ENCODE measurements around the gene GXYLT2.

Gene GXYLT2

DNA sequence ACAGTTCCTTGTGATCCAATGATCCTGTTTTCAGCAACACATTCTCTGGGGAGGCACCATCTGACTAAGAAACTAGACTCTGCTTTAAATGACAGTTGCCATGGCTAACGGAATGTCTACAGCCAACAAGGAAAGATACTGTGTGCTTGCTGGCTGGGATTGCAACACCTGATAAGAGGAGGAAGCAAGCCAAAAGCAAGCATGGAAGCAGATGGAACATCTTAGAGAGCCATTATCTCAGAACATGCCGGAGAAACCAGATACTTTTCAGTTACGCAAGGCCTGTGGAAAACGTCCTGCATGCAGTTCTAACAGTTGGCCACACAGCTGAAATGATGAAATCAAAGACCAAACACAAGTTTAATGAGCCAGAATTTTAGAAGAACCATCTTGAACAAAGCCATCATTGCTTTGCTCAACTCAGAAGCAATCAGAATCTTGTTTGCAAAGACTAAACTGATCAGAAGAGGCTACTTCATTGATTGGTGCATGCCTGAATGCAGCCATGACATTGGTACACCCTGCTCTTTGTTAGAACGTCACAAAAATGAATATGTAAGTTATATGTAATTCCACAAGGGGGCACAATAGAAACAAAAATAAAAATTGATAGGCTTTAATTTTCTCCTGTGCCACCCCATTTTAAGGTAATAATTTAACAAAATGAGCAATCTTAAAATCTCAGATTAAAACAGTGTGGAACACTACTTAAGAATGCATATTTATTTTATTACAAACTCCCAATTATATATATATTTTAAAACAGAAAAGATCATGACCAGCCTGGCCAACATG lies 50.8 kb downstream of the GXYLT2 start:
- DNase-seq (ENCODE audit: low read depth) = no peak

DNA sequence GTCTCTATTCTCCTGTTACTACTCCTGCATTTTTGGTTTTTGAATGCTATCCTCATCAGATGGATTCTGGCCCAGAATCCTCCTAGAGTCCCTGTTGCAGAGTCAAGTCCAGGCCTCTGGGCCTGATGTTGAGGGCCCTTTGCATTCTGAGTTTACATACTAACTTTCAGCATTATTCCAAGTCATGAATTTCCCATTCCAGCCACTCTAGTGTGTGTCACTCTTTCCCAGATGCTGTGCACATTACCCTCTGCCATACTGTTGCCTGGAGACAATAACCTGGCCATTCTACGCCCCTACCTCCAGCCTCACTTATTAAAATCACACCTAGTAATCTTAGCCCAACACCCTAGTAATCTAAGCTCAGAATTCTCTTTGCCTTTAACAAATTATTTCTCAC lies 53.4 kb downstream of the GXYLT2 start:
- no peak for DNase-seq (ENCODE audit: low read depth)

DNA sequence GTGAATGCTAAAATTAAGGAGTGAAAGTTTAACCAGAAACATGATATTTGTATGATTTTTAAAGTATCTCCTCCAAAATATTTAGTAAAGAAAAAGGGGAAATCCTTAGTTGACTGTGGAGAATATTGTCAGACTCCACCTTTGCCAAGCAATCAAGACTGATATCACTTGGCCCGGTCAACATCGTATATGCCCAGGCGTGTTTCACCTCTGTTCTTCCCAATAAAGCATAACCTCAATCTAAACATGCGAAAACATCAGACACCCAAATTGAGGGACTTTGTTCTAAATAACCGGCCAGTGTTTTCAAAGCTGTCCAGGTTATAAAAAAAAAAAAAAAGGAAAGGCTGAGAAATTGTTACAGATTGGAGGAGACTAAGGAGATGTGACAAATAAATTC lies 54.6 kb downstream of the GXYLT2 start:
- DNase-seq (ENCODE audit: low read depth) = no peak

DNA sequence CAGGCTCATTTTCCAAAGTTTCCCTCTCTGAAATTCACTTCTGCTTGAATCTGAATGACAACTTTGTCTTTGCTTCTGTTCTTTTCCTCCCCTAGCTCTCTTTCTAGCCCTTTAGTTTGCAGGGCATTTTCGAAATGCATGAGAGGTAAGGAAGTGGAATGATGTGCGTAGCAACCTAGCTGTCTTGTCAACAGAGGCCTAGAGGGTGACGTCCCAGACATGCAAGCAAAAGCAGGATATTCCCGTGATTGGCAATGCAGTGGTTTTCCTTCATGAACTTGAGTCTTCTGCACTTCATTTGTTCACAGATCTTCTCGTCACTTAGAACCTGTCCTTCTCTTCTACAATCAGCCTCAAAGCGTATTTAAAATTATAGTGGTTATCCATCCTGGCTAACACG lies 56.9 kb downstream of the GXYLT2 start:
- no peak for DNase-seq (ENCODE audit: low read depth)

DNA sequence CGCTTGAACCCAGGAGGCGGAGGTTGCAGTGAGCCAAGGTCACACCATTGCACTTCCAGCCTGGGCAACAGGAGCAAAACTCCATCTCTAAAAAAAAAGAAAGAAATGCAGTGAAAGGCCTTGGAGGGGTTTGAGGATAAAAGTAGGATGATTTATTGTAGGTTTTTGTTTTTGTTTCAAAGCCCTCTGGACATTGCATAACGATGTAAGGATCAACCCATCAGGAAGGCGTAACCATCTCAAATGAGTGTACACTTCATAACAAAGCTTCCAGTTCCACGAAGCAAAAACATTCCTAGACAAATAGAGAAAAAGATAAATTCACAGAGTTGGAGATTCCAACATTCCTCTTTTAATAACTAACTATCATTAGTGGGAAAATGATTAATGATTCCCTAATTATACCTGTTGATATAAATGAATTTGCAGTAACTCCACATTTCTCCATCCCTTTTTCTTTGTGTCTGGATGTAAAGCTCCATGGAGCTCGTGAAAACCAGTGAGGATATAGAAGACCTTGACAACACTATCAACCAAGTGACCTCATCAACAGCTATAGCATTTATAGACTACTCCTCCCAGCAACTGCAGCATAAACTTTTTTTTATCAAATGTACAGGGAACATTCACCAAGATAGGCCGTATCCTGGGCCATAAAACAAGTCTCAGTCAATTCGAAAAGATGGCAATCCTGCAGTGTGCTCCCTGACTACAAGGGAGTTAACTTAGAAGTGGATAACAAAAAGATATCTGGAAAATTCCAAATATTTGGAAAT lies 60.1 kb downstream of the GXYLT2 start:
- no peak for DNase-seq (ENCODE audit: low read depth)

DNA sequence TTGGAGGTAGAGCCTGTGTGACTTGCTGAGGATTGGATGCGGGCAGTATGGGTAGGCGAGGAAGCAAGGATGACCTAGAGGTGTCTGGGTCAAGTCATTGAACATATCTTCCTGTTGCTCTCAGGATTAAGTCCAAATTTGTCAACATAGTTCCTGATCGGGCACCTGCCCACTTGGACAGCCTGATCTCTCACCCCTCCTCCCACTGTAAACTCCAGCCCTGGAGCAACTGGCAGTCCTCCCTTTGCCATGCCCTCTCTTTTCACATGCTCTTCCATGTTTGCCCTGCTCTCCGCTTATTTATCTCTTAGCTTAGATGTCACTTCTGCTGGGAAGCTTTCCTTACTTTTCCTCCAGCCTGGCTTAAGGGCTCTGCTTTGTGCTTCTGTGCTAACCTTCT lies 61.2 kb downstream of the GXYLT2 start:
- DNase-seq (ENCODE audit: low read depth) = no peak

DNA sequence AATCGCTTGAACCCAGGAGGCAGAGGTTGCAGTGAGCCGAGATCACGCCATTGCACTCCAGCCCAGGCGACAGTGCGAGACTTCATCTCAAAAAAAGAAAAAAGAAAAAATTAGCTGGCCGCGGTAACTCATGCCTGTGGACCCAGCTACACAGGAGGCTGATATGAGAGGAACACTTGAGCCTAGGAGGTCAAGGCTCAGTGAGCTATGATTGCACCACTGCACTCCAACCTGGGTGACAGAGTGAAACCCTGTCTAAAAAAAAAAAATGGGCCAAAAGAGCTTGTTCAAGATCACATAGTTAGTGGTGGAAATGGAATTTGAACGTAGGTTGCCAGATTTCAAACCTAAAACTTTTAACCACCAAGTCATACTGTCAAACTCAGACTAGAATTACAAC lies 62.5 kb downstream of the GXYLT2 start:
- DNase-seq (ENCODE audit: low read depth) = no peak

DNA sequence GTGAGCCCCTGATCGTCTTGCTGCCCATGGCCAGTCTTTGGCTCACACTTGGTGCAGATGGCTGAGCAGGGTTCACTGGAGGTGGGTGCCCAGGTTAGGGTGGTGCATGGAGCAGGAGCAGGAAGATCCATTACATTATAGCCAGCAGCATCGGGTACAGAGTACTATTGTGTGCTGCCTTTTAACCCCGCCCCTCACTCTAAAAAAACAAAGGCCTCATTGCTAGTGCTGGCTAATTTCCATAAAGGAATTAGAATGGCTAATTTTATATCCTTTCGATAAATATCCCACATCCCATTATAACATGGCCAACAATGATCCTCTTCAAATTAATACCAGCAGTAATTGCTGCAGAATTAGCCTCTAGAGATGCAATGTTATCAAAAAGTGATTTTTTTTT lies 63.0 kb downstream of the GXYLT2 start:
- no peak for DNase-seq (ENCODE audit: low read depth)

DNA sequence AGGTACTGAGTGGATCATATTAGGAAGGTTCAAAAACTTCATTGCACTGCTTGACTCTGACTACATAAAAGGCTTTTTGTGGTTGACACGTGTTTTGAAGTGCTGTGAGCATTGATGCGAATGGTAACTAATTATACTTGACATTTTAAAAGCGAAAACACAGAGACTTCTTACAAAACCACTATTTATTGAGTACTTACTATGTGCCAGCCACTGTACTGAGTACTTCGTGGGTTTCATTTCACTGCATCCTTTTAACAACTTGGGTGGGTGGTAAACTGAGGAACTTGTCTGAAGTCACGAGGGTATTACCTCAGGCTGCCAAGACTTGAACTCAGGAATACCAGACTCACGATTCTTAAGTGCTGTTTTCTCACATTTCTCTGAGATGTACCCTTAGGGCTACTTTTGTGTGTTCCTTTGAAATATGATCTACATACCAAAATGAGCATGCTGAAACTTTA lies 63.4 kb downstream of the GXYLT2 start:
- DNase-seq (ENCODE audit: low read depth) = no peak

DNA sequence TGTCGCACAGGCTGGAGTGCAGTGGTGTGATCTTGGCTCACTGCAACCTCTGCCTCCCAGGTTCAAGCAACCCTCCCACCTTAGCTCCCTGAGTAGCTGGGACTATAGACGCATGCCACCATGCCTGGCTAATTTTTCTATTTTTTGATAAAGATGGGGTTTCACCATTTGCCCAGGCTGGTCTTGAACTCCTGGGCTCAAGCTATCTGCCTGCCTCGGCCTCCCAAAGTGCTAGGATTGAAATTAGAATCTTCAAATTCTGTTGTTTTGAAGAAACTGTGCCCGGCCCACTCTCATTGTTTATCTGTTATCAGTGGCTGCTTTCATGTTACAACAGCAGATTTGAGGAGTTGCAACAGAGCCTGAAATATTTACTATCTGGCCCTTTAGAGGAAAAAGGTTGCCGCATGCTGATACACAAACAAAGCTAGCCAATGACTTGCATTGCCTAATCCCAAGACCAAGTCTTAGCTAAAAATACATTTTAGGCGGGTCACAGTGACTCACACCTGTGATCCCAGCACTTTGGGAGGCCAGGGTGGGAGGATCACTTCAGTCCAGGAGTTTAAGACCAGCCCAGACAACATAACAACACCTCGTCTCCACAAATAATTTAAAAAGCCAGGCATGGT lies 65.6 kb downstream of the GXYLT2 start:
- no peak for DNase-seq (ENCODE audit: low read depth)

DNA sequence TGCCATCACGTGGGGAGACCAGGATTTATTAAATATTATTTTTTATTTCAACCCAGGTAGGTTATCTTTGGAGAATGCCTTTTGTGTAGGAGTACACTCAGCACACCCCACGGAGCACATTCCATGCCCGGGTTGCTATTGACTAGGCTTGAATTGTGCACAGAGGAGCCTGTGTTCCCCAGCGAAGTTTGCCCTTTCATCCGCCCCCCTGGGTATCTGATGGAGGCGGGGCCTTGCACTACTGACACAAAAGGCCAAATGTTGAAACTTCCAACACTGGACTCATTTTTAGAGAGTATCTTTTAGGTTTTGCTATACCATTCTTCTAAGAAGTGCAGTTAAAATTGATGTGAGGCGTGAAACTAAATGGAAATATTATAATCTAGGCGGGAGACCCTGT lies 69.5 kb downstream of the GXYLT2 start:
- no peak for DNase-seq (ENCODE audit: low read depth)

DNA sequence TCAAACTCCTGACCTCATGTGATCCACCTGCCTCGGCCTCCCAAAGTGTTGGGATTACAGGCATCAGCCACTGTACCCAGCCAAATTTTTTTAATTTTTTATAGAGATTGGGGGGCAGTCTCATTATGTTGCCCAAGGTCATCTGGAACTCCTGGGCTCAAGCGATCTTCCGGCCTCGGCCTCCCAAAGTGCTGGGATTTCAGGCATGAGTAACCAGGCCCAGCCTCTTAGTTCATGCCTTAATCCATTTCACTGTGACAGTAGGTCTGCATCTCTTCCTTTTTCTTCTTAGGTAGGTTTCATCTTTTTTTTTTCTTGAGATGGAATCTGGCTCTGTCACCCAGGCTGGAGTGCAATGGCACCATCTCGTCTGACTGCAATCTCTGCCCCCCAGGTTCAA lies 71.5 kb downstream of the GXYLT2 start:
- DNase-seq (ENCODE audit: low read depth) = no peak

DNA sequence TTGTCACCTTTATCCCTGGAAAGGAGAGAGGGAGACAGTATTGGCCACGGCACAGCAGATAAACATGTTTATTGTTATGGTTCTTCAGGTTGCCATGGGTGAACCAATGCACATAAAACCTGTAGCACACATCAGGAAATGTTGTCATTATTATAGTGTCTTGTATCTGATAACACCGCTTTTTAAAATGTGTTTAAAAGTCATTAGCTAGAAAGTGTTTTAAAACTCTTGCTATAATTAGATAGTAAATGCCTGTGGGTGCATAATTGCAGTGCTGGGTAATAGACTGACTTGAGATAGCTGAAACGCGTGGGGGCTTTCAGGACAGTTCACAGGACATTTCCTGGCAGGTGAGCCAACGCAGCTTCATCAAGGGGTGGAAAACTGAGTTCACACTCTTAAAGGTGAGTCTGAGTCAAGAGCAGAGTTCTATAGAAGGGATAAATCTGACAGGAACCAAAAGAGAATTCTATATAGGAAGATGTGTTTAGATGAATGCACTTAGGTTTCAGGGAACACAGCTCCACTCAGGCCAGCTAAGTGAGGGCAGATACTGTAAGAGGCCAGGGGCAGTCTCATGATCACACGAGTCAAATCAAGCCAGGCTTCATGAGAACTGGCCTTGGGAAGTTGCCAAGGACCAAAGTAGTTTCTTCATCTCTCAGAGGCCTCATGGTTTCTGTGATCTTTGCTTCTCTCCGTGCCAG lies 73.1 kb downstream of the GXYLT2 start:
- DNase-seq (ENCODE audit: low read depth) = no peak

DNA sequence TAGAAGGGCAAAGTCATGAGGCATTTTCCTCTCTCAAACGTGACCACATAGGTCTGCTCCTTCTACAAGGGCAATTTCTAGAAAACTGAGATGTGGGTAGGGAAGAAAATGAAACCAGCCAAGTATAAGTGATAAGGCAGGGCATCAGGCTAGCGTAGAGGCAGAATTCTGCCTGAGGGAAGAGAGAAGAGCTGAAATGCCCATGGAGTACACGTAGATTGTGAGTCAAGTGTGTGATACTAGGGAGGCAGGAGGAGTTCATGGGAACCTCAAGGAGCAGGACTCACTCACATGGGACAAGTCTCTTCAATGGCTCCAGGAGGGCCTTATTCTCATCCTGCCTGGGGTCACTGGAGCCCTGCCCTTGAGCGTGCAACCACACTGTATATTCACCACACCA lies 73.9 kb downstream of the GXYLT2 start:
- DNase-seq (ENCODE audit: low read depth) = no peak

DNA sequence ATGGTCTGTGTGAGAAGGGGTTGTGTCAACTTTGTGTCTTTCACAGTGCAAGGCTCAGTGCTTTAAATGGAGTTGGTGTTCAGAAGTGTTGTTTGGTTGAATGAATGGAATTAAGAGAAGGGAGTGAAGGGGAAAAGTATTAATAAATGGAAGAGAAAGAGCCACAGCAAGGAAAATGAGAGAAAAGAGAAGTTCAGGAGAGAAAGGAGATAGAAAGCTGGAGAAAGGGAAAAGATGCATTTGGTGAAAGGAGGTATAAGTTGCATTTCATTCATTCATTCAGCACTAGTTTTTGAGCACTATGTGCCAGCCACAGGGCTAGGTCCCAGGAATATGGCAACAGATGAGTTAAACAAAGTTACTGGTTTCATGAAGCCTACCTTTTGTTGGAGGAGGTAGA lies 74.5 kb downstream of the GXYLT2 start:
- DNase-seq (ENCODE audit: low read depth) = no peak

DNA sequence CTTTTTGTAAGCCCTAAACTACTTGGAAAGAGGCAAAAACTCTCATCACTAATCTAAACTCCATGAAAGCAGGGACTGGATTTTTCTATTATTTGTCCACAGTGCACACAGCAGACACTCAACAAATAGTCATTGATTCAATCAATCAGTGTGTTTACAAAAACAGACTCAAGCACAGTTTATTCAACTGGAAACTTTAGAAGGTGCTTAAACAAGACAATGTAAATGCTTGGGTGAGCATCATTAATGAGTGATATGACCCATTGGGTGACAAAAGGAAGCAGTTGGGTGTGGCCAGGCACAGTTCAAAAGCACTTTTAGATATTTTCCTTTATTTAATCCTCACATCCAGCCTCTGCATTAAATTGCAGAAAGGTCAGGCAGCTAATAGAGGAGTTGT lies 76.8 kb downstream of the GXYLT2 start:
- no peak for DNase-seq (ENCODE audit: low read depth)

DNA sequence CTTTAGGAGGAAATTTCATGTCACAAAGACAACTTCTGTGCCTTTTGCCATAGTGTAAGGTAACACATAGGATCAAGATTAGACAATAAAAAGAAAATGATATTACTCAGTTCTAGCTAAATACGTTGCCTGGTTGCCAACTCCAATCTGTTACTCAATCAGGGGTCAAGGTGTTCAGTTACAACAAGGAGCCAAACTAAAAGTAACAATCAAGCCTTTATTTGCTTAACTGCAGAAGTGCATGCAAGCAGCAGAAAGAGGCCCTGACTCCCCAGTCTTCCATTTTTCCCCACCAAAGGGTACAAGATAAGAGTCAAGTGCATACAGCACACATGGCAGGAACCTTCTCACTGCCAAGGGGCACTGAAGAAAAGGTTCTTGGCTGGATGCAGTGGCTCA lies 80.4 kb downstream of the GXYLT2 start:
- DNase-seq (ENCODE audit: low read depth) = no peak

DNA sequence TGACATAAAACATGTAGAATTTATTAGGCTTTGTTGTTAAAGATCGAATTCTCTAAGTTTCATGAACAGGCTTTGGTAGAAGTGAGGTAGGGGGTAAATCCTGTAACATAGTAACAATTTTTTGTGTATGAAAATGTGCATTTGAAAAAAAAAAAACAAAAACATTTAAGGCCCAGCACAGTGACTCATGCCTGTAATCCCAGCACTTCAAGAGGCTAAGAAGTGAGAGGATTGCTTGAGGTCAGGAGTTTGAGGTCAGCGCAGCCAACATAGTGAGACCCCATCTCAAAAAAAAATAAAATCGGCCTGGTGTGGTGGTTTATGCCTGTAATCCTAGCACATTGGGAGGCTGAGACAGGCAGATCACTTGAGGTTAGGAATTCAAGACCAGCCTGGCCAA lies 81.9 kb downstream of the GXYLT2 start:
- no peak for DNase-seq (ENCODE audit: low read depth)

DNA sequence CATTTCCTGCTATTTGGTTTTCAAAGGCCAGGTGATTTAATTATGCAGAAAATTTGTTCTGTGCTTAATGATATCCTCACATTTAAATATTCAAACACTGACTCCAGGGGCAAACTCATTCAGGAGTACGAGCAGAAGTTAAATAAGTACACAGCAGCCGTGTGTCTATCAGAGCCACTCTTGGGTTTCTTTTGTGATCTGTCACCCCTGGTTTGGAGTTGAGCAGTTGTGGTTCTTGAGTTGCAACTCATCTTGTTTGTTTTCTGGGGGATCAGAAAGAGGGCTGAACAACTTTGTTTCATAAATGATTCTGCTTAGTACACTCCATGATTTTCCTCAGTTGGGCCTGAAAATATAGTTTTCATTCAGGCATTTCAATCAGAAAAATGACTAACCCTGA lies 83.1 kb downstream of the GXYLT2 start:
- no peak for DNase-seq (ENCODE audit: low read depth)

DNA sequence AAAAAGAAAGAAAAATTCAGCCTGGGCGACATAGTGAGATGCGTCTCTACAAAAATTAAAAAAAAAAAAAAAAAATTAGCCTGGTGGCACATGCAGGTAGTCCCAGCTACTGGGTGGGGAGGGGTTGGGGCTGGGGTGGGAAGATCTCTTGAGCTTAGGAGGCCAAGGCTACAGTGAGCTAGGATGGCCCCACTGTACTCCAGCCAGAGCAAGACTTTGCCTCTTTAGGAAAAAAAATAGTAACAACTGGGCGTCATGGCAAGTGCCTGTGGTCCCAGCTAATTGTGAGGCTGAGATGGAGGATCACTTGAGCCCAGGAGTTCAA lies 84.8 kb downstream of the GXYLT2 start:
- DNase-seq (ENCODE audit: low read depth) = no peak

DNA sequence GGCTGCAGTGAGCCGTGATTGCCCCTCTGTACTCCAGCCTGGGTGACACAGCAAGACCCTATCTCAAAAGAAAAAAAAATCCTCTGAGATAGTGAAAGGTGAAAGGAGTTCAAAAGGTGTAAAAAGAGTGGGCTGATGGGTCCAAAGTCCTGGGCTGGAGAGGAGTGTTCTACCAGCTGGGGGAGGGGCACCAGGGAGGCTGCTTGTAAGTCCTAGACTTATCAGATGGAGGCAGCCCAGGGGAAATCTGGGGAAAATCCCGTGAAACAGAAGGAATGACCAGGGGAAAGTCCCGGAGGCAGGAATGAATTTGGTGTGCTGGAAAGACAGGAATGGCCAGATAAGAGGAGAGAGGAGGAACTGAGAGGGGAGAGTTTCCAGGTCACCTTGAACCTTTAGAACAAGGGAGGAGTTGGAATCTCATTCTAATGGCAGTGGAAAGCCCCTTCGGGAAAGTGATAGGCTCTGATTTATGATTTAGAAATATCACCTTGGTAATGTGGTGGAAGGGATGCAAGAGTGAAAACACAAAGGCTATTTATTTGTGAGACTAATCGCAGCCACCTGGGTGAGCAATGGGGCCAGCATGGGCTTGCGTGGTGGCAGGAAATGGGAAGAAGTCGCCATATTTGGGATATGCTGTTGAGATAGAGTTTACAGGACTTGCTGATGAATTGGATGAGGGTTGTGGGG lies 85.3 kb downstream of the GXYLT2 start:
- no peak for DNase-seq (ENCODE audit: low read depth)

DNA sequence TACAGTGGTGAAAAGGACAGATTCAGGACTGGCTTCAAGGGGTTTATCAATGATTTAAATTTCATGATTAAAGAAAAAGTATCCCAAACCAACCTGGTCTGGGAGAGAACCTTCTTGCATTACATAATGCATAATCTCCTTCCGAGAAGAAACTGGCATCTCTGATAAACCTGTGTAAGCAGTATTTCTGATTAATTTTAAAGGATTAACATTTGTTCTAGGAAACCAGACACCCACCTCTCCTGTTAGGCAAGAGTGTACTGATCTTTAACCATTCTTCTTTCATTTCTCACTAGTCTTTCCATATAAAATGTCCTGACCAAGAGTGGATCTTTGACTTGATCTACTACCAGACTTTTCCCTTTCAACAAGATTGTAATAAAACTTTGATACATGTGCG lies 85.9 kb downstream of the GXYLT2 start:
- DNase-seq (ENCODE audit: low read depth) = no peak
